Fibroblast of lung (primary cell): ENCODE results near the gene APLF. TPM values are rescaled to one million over a fixed set of nuclear protein-coding genes. Genes with fewer than 3 reads are reported as not detected.

ENCODE experiments used
- DNase-seq, 2 donors: peaks; one replicate each; pipeline versions ENCODE4 v3.0.0 to v3.0.0-alpha.2; 2010; ENCODE audit warnings: low read depth in 2 of 2
- H2AFZ ChIP-seq: 2 replicates; pipeline ENCODE4 v1.5.1; 2012; ENCODE audit warnings: low read length, control low read depth, inconsistent platforms
- H3K27ac ChIP-seq: 2 replicates; pipeline ENCODE4 v1.5.1; 2011; ENCODE audit warnings: low read length, control low read depth; ENCODE audit not compliant: insufficient read depth
- H3K27me3 ChIP-seq: 2 replicates; pipeline ENCODE4 v1.5.1; 2011; ENCODE audit warnings: mild to moderate bottlenecking, low read length; ENCODE audit not compliant: control insufficient read depth, insufficient read depth
- H3K36me3 ChIP-seq: 2 replicates; pipeline ENCODE4 v1.5.1; 2011; ENCODE audit warnings: low read length; ENCODE audit not compliant: control insufficient read depth, insufficient read depth
- H3K4me1 ChIP-seq: 2 replicates; pipeline ENCODE4 v1.5.1; 2011; ENCODE audit warnings: low read length; ENCODE audit not compliant: control insufficient read depth, insufficient read depth; ENCODE audit errors: extremely low read depth
- H3K4me2 ChIP-seq: 2 replicates; pipeline ENCODE4 v1.5.1; 2011; ENCODE audit warnings: low read length, control low read depth; ENCODE audit not compliant: insufficient read depth; ENCODE audit errors: extremely low read depth
- H3K4me3 ChIP-seq, 4 experiments: fragments of 200-600 bp in 1 of 4; sonication (generic) in 1 of 4; replicated peaks in 1 of 4; 2 replicates each; pipeline ENCODE4 v1.5.1; 2011 to 2016; ENCODE audit warnings: low read length in 4 of 4, low read depth in 3 of 4, mild to moderate bottlenecking in 3 of 4, control low read depth in 2 of 4, inconsistent platforms in 1 of 4, mixed read lengths in 1 of 4; ENCODE audit not compliant: insufficient read depth in 1 of 4; ENCODE audit errors: control extremely low read depth in 1 of 4
- H3K79me2 ChIP-seq: 2 replicates; pipeline ENCODE4 v1.5.1; 2012; ENCODE audit warnings: mild to moderate bottlenecking, low read length, inconsistent platforms; ENCODE audit not compliant: control insufficient read depth, insufficient read depth
- H3K9ac ChIP-seq: 2 replicates; pipeline ENCODE4 v1.5.1; 2011; ENCODE audit warnings: mild to moderate bottlenecking, low read length, control low read depth; ENCODE audit not compliant: insufficient read depth
- H3K9me3 ChIP-seq: 2 replicates; pipeline ENCODE4 v1.5.1; 2012; ENCODE audit warnings: low read depth, low read length; ENCODE audit not compliant: control insufficient read depth, insufficient read depth
- H4K20me1 ChIP-seq: 2 replicates; pipeline ENCODE4 v1.5.1; 2011; ENCODE audit warnings: low read length; ENCODE audit not compliant: control insufficient read depth, insufficient read depth; ENCODE audit errors: extremely low read depth
- EZH2 ChIP-seq: IDR thresholded peaks from 2 replicates; pipeline ENCODE4 v1.5.1; 2012; ENCODE audit warnings: low read length, control low read depth, mild to moderate bottlenecking; ENCODE audit errors: missing control alignments
- polyA plus RNA-seq, 2 donors: library from polyadenylated mRNA; depleted of rRNA in 1 of 2; stranded (reverse) in 1 of 2; unstranded in 1 of 2; fragments of >200 nt; gene quantifications; 2 replicates each; pipeline ENCODE4 v1.2.1, GENCODE V29; 2011 to 2012; ENCODE audit warnings: missing spikeins in 1 of 2
- total RNA-seq: library from RNA; depleted of rRNA; stranded (reverse); fragments of >200 nt; gene quantifications from 2 replicates; pipeline ENCODE4 v1.2.1, GENCODE V29; 2014
- TF ChIP-seq, protein P1 (sequence below), 2 donors: IDR thresholded peaks in 1 of 2; conservative IDR thresholded peaks in 1 of 2; 1 replicate in 1 of 2; 2 replicates in 1 of 2; pipeline ENCODE4 v1.5.1; 2011 to 2012; ENCODE audit warnings: low read length in 2 of 2, control low read depth in 1 of 2, inconsistent platforms in 1 of 2, low read depth in 1 of 2, mild to moderate bottlenecking in 1 of 2

The APLF gene
- total and polyA plus RNA-seq, 2 donors (not counting 1 experiment from before 2014, with no cell fraction given) = 1.6 to 9.4 TPM

GRCh38 chr2:68536000-68536399 is 68.6 kb downstream of the APLF start:
- Histone ChIP-seq H3K27me3 (no peaks in the 10 kb centered on the region), H3K27ac (no peak overlapping the region), H3K4me3 (no peak overlapping the region), H3K79me2 (no peaks in the 10 kb centered on the region), H3K9me3 (no peaks in the 10 kb centered on the region), H4K20me1 (no peaks in the 10 kb centered on the region), H3K4me2 (no peak overlapping the region), H3K9ac (no peak overlapping the region), H2AFZ (no peak overlapping the region), H3K36me3 (no peaks in the 10 kb centered on the region), H3K4me1 (no peaks in the 10 kb centered on the region)
- TF ChIP-seq, protein P1, sequence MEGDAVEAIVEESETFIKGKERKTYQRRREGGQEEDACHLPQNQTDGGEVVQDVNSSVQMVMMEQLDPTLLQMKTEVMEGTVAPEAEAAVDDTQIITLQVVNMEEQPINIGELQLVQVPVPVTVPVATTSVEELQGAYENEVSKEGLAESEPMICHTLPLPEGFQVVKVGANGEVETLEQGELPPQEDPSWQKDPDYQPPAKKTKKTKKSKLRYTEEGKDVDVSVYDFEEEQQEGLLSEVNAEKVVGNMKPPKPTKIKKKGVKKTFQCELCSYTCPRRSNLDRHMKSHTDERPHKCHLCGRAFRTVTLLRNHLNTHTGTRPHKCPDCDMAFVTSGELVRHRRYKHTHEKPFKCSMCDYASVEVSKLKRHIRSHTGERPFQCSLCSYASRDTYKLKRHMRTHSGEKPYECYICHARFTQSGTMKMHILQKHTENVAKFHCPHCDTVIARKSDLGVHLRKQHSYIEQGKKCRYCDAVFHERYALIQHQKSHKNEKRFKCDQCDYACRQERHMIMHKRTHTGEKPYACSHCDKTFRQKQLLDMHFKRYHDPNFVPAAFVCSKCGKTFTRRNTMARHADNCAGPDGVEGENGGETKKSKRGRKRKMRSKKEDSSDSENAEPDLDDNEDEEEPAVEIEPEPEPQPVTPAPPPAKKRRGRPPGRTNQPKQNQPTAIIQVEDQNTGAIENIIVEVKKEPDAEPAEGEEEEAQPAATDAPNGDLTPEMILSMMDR (conservative IDR thresholded peaks at IDR 0.05 in 1 of 2, IDR thresholded peaks at IDR 0.05 in 1 of 2; ENCODE audit: low read depth in 1 of 2, low read length in 2 of 2) = no peak
- no peak for TF ChIP-seq EZH2
- no peak for DNase-seq

GRCh38 chr2:68537011-68537410 is 69.6 kb downstream of the APLF start:
- no peaks in the 10 kb centered on the region for H3K79me2 ChIP-seq
- H3K27me3 ChIP-seq = no peaks in the 10 kb centered on the region
- TF ChIP-seq, protein P1 (conservative IDR thresholded peaks at IDR 0.05 in 1 of 2, IDR thresholded peaks at IDR 0.05 in 1 of 2; ENCODE audit: low read depth in 1 of 2, low read length in 2 of 2) = no peak
- H2AFZ ChIP-seq = no peak overlapping the region
- no peak overlapping the region for H3K4me2 ChIP-seq
- DNase-seq = no peak
- H3K4me1 ChIP-seq = no peaks in the 10 kb centered on the region
- H4K20me1 ChIP-seq = no peaks in the 10 kb centered on the region
- H3K36me3 ChIP-seq = no peaks in the 10 kb centered on the region
- H3K27ac ChIP-seq = no peak overlapping the region
- H3K4me3 ChIP-seq = no peak overlapping the region
- no peaks in the 10 kb centered on the region for H3K9me3 ChIP-seq
- H3K9ac ChIP-seq = no peak overlapping the region

GRCh38 chr2:68537809-68538208 is 70.4 kb downstream of the APLF start:
- H3K9me3 ChIP-seq = no peaks in the 10 kb centered on the region
- no peaks in the 10 kb centered on the region for H3K79me2 ChIP-seq
- no peak overlapping the region for H3K27ac ChIP-seq
- no peak overlapping the region for H2AFZ ChIP-seq
- H4K20me1 ChIP-seq = no peaks in the 10 kb centered on the region
- H3K9ac ChIP-seq = no peak overlapping the region
- H3K36me3 ChIP-seq = no peaks in the 10 kb centered on the region
- no peaks in the 10 kb centered on the region for H3K4me1 ChIP-seq
- DNase-seq = no peak
- TF ChIP-seq, protein P1 (conservative IDR thresholded peaks at IDR 0.05 in 1 of 2, IDR thresholded peaks at IDR 0.05 in 1 of 2; ENCODE audit: low read depth in 1 of 2, low read length in 2 of 2) = no peak
- TF ChIP-seq EZH2 = no peak
- no peak overlapping the region for H3K4me2 ChIP-seq
- no peaks in the 10 kb centered on the region for H3K27me3 ChIP-seq
- H3K4me3 ChIP-seq = no peak overlapping the region
